K562 (cell line): ENCODE data around the gene EEF1A2. TPM values are rescaled to one million over a fixed set of nuclear protein-coding genes. Genes with fewer than 3 reads are reported as not detected.
A peak's percentile ranks its signal among the peaks of the same experiment; 100 is the strongest.

Experiments used
- ATAC-seq: fragments of 200-7000 bp; cut with Tn5 transposase; 3 replicates; pipeline ENCODE4 v1.9.1; 2020; ENCODE audit warnings: moderate library complexity
- BruUV-seq: library from RNA; stranded (reverse); fragments of 400-500 nt; replicated peaks from 2 replicates; lab custom pipeline; 2021; lab: Mats Ljungman, UMichigan
- CTCF ChIA-PET: fragments of 300-600 bp; formaldehyde crosslinking; extraction: SDS; loops from one replicate; lab custom pipeline; 2021; ENCODE audit warnings: low intra/inter-chr PET ratio; lab: Yijun Ruan, JAX
- POLR2A ChIA-PET: fragments of 300-600, 350-650 bp; sonication (Branson Sonifier 250); formaldehyde crosslinking; extraction: SDS; loops from one replicate; lab custom pipeline; 2021; ENCODE audit warnings: antibody characterized with exemption, inconsistent platforms; lab: Yijun Ruan, JAX
- DNase-seq, 4 experiments: peaks; one replicate each; pipeline versions ENCODE4 v3.0.0 to v3.0.0-alpha.2; 2011 to 2018; ENCODE audit warnings: low spot score in 3 of 4, mixed read lengths in 3 of 4; ENCODE audit errors: extremely low read depth in 1 of 4
- FAIRE-seq: peaks from 2 replicates; lab custom pipeline; 2011; peaks lifted over from hg19 to GRCh38; lab: Jason Lieb, UNC
- H2AFZ ChIP-seq: 2 replicates; pipeline ENCODE4 v1.6.0; 2011; ENCODE audit warnings: low read depth, low read length, control low read depth, inconsistent platforms
- H3K27ac ChIP-seq: fragments of 200-600 bp; 3 replicates; pipeline ENCODE4 v1.8.0; 2011; ENCODE audit warnings: low read depth, mild to moderate bottlenecking, control low read depth, inconsistent platforms, low read length, moderate library complexity, mixed read lengths; ENCODE audit errors: extremely low read depth
- H3K27me3 ChIP-seq, 2 experiments: fragments of 300-600 bp in 1 of 2; 2 replicates in 1 of 2; 3 replicates in 1 of 2; pipeline versions ENCODE4 v1.6.0 to v1.8.0; 2011; ENCODE audit warnings: inconsistent platforms in 2 of 2, low read length in 2 of 2, mild to moderate bottlenecking in 1 of 2, mixed read lengths in 1 of 2, moderate library complexity in 1 of 2; ENCODE audit not compliant: control insufficient read depth in 2 of 2, insufficient read depth in 2 of 2
- H3K36me3 ChIP-seq: fragments of 300-600 bp; 3 replicates; pipeline ENCODE4 v1.8.0; 2011; ENCODE audit warnings: mild to moderate bottlenecking, low read length, inconsistent platforms; ENCODE audit not compliant: control insufficient read depth, insufficient read depth
- H3K4me1 ChIP-seq, 2 experiments: fragments of 200-600 bp in 1 of 2; replicated peaks in 1 of 2; 2 replicates in 1 of 2; 3 replicates in 1 of 2; pipeline versions ENCODE4 v1.5.1 to v1.8.0; 2011; ENCODE audit warnings: inconsistent platforms in 2 of 2, low read length in 2 of 2, mild to moderate bottlenecking in 1 of 2, mixed read lengths in 1 of 2, moderate library complexity in 1 of 2; ENCODE audit not compliant: control insufficient read depth in 2 of 2, insufficient read depth in 2 of 2
- H3K4me2 ChIP-seq: 2 replicates; pipeline ENCODE4 v1.6.1; 2011; ENCODE audit warnings: low read length, control low read depth, inconsistent platforms, mixed read lengths; ENCODE audit not compliant: insufficient read depth
- H3K4me3 ChIP-seq: fragments of 200-600 bp; sonication (generic), shearing (Covaris generic); 2 replicates; pipeline ENCODE4 v1.5.1; 2016; ENCODE audit warnings: control low read depth, inconsistent platforms
- H3K79me2 ChIP-seq: fragments of 200-600 bp; 3 replicates; pipeline ENCODE4 v1.8.0; 2011; ENCODE audit warnings: low read length, inconsistent platforms; ENCODE audit not compliant: control insufficient read depth, insufficient read depth
- H3K9ac ChIP-seq, 2 experiments: 2 replicates each; pipeline versions ENCODE4 v1.6.0 to v1.6.1; 2011; ENCODE audit warnings: low read depth in 2 of 2, low read length in 2 of 2, control low read depth in 1 of 2, inconsistent platforms in 1 of 2, mild to moderate bottlenecking in 1 of 2, mixed read lengths in 1 of 2; ENCODE audit not compliant: insufficient read depth in 1 of 2
- H3K9me1 ChIP-seq: one replicate; pipeline ENCODE4 v1.6.0; 2011; ENCODE audit warnings: inconsistent platforms, mild to moderate bottlenecking, low read length, moderate library complexity; ENCODE audit not compliant: control insufficient read depth, insufficient read depth
- H3K9me3 ChIP-seq: replicated peaks from 2 replicates; pipeline ENCODE4 v1.5.1; 2011; ENCODE audit warnings: low read depth, low read length, inconsistent platforms; ENCODE audit not compliant: control insufficient read depth, insufficient read depth
- H4K20me1 ChIP-seq: replicated peaks from 2 replicates; pipeline ENCODE4 v1.6.1; 2011; ENCODE audit warnings: low read length, inconsistent platforms, mixed read lengths; ENCODE audit not compliant: control insufficient read depth, insufficient read depth
- ATF1 ChIP-seq, 2 experiments: fragments of 450-650 bp in 1 of 2; IDR thresholded peaks; 2 replicates each; pipeline ENCODE4 v1.6.1; 2016; ENCODE audit warnings: missing compliant biosample characterization in 1 of 2, missing genetic modification characterization in 1 of 2
- BHLHE40 ChIP-seq: IDR thresholded peaks from 2 replicates; pipeline ENCODE4 v1.6.1; 2011; ENCODE audit warnings: low read length, improper control_type of control experiment
- MAFF ChIP-seq: IDR thresholded peaks from 2 replicates; pipeline ENCODE4 v1.6.1; 2012; ENCODE audit warnings: low read length, improper control_type of control experiment
- RAD51 ChIP-seq: fragments of 450-650 bp; IDR thresholded peaks from 2 replicates; pipeline ENCODE4 v1.7.1; 2016; ENCODE audit warnings: low read depth, mild to moderate bottlenecking, borderline replicate concordance
- RCOR1 ChIP-seq, 2 experiments: IDR thresholded peaks; 2 replicates each; pipeline ENCODE4 v1.6.1; 2012; ENCODE audit warnings: low read depth in 2 of 2, low read length in 2 of 2, borderline replicate concordance in 1 of 2, improper control_type of control experiment in 1 of 2
- SMAD3 ChIP-seq: fragments of 450-650 bp; formaldehyde crosslinking; conservative IDR thresholded peaks from 2 replicates; pipeline ENCODE4 v1.4.0; 2020; ENCODE audit warnings: mild to moderate bottlenecking
- TGIF2 ChIP-seq: sonication (generic); formaldehyde crosslinking; IDR thresholded peaks from 2 replicates; pipeline ENCODE4 v1.8.1; 2022; ENCODE audit warnings: mild to moderate bottlenecking, missing genetic modification reagents, moderate library complexity
- TOE1 ChIP-seq, 2 experiments: fragments of 450-650 bp in 1 of 2; sonication (generic) in 1 of 2; formaldehyde crosslinking in 1 of 2; IDR thresholded peaks; 2 replicates each; pipeline versions ENCODE4 v1.7.1 to v1.8.0; 2016 to 2022; ENCODE audit warnings: borderline replicate concordance in 2 of 2, mild to moderate bottlenecking in 2 of 2, antibody characterized with exemption in 1 of 2, inconsistent platforms in 1 of 2, low read depth in 1 of 2, missing genetic modification reagents in 1 of 2, moderate library complexity in 1 of 2
- YY1 ChIP-seq, 3 experiments: IDR thresholded peaks; 2 replicates each; pipeline ENCODE4 v1.6.1; 2011; ENCODE audit warnings: low read length in 2 of 3, mild to moderate bottlenecking in 2 of 3, moderate library complexity in 2 of 3, borderline replicate concordance in 1 of 3, control low read depth in 1 of 3, low read depth in 1 of 3; ENCODE audit not compliant: insufficient read depth in 3 of 3, insufficient replicate concordance in 2 of 3, control insufficient read depth in 1 of 3, insufficient read length in 1 of 3; ENCODE audit errors: extremely low read depth in 1 of 3
- ZNF134 ChIP-seq: fragments of 250-450 bp; sonication (Bioruptor Pico); conservative IDR thresholded peaks from 2 replicates; pipeline ENCODE4 v1.4.0; 2020
- WGBS: fragments of 100-300 bp; shearing (Covaris generic); methylation state at CpG from one replicate; pipeline ENCODE4 v1.1.6; 2016; ENCODE audit warnings: low coverage, mixed read lengths; ENCODE audit not compliant: insufficient coverage; ENCODE audit errors: missing lambda C conversion rate; 5-methylcytosine and 5-hydroxymethylcytosine counted together
- in situ Hi-C: fragments of 300-500 bp; cut with MboI; formaldehyde crosslinking; loops from 4 replicates; pipeline ENCODE4 v1.15.0; 2018; ENCODE audit warnings: inconsistent platforms, mixed read lengths
- intact Hi-C: fragments of 100-400 bp; cut with micrococcal nuclease; formaldehyde crosslinking; loops from 2 replicates; pipeline ENCODE4 v1.14.2; 2022
- polyA plus RNA-seq, 8 experiments: library from polyadenylated mRNA; depleted of rRNA in 4 of 8; stranded (reverse) in 5 of 8; unstranded in 3 of 8; fragments of >200 nt; fragmentation: Nextera tagmentation in 2 of 8; fragmentation: Illumina TruSeq in 1 of 8; extraction: Ambion mirVana in 2 of 8; extraction: Trizol in 1 of 8; gene quantifications; 2 replicates each; pipeline versions ENCODE4 v1.2.1 to v1.2.3, GENCODE V29; 2011 to 2014; ENCODE audit warnings: inconsistent platforms in 1 of 8, missing spikeins in 1 of 8
- total RNA-seq, 7 experiments: library from RNA; depleted of rRNA in 6 of 7; stranded (reverse); fragments of >200 nt in 6 of 7; fragmentation: Illumina TruSeq in 2 of 7; extraction: Trizol in 2 of 7; gene quantifications; 2 replicates each; pipeline versions ENCODE4 v1.2.1 to v1.2.3, GENCODE V29; 2011 to 2021; ENCODE audit warnings: low replicate concordance in 1 of 7
- TF ChIP-seq, protein P1 (sequence below): fragments of 250-450 bp; sonication (Bioruptor Pico); IDR thresholded peaks from 2 replicates; pipeline ENCODE4 v1.5.0; 2022; ENCODE audit warnings: mild to moderate bottlenecking
- TF ChIP-seq, protein P2 (sequence below): sonication (generic); formaldehyde crosslinking; IDR thresholded peaks from 2 replicates; pipeline ENCODE4 v1.8.1; 2022; ENCODE audit warnings: missing genetic modification reagents
- TF ChIP-seq, protein P3 (sequence below): sonication (generic); formaldehyde crosslinking; IDR thresholded peaks from 2 replicates; pipeline ENCODE4 v1.5.0; 2020; ENCODE audit warnings: missing genetic modification reagents
- TF ChIP-seq, protein P4 (sequence below): sonication (generic); formaldehyde crosslinking; IDR thresholded peaks from 2 replicates; pipeline ENCODE4 v1.9.0; 2022; ENCODE audit warnings: mild to moderate bottlenecking, missing genetic modification reagents

The EEF1A2 gene
- total and polyA plus RNA-seq, 9 of the 15 experiments (the other 6 are each of a cell fraction or from before 2014, with no cell fraction given): 0.04 to 29.6 (median 11.5) TPM

DNA sequence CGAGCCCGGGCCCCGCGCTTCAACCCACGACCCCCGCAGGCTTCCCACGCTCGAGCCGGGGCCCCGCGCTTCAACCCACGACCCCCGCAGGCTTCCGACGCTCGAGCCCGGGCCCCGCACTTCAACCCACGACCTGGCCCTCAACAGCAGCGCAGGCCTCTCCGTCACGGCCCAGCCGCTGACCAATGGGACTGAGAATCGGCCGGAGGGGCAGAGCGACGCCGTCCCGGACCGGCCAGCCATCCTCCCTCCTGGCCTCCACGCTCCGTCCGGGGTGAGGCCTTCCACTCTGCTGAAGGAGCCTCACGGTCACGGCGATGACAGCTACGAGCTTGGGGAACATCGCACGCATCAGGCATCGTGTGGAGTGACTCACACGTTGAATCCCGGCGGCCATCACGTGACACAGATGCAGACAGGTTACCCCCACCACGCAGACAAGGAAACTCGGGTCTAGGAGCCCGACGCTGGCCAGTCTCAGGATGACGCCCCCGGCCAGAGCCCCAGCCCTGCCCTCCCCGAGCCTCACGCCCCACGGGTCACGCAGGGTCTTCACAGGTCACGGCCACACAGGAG lies 32.5 kb downstream of the EEF1A2 start:
- peaks cover 49 to 97% of the 10 kb centered on the region in 2 experiments for H3K27me3 ChIP-seq
- ChIA-PET CTCF (no interaction called here), POLR2A (interaction anchor here (1.2 kb wide), 1 partner anchor 15 kb away, joined by 3 read pairs; no protein-coding TSS in a partner anchor)
- peaks cover 0 to 38% of the 10 kb centered on the region in 2 experiments; a peak in 2 of 5 replicates for H3K4me1 ChIP-seq
- no peaks in the 10 kb centered on the region for H3K36me3 ChIP-seq
- in situ Hi-C loops: no loop called here
- H3K4me2 ChIP-seq: no peak overlapping the region
- H3K9me1 ChIP-seq: no peaks in the 10 kb centered on the region
- no peak for DNase-seq
- no peak overlapping the region for H3K27ac ChIP-seq
- ATAC-seq: no peak
- no peak overlapping the region for H3K4me3 ChIP-seq
- no peak overlapping the region for H2AFZ ChIP-seq
- FAIRE-seq: no peak
- H3K9ac ChIP-seq: no peak overlapping the region
- H4K20me1 ChIP-seq: peaks cover 14% of the 10 kb centered on the region
- 5% methylated on average over 43 of the region's 55 CpGs for WGBS
- no peaks in the 10 kb centered on the region for H3K79me2 ChIP-seq
- BruUV-seq: no TSS peak
- intact Hi-C loops: no loop called here
- H3K9me3 ChIP-seq: no peaks in the 10 kb centered on the region
- TF ChIP-seq SMAD3 (CRISPR knock-in tag) (no peak), YY1 (IDR thresholded peaks at IDR 0.05; ENCODE audit: borderline replicate concordance in 1 of 3, control insufficient read depth in 1 of 3, extremely low read depth in 1 of 3, insufficient read depth in 3 of 3, insufficient read length in 1 of 3, insufficient replicate concordance in 2 of 3, low read depth in 1 of 3, low read length in 2 of 3) (no peak), TOE1 (IDR thresholded peaks at IDR 0.05; ENCODE audit: borderline replicate concordance) (peak; percentile 43; the same call in 1 of the 2 replicates), TOE1 (CRISPR knock-in tag; IDR thresholded peaks at IDR 0.05; ENCODE audit: borderline replicate concordance, low read depth) (no peak), BHLHE40 (no peak), RCOR1 (IDR thresholded peaks at IDR 0.05; ENCODE audit: borderline replicate concordance in 1 of 2, low read depth in 2 of 2, low read length in 2 of 2) (no peak), ZNF134 (no peak), TGIF2 (CRISPR knock-in tag) (no peak), MAFF (no peak), ATF1 (CRISPR knock-in tag; IDR thresholded peaks at IDR 0.05) (no peak), ATF1 (tag; IDR thresholded peaks at IDR 0.05) (no peak), RAD51 (peak; percentile 70)
- TF ChIP-seq, protein P1, sequence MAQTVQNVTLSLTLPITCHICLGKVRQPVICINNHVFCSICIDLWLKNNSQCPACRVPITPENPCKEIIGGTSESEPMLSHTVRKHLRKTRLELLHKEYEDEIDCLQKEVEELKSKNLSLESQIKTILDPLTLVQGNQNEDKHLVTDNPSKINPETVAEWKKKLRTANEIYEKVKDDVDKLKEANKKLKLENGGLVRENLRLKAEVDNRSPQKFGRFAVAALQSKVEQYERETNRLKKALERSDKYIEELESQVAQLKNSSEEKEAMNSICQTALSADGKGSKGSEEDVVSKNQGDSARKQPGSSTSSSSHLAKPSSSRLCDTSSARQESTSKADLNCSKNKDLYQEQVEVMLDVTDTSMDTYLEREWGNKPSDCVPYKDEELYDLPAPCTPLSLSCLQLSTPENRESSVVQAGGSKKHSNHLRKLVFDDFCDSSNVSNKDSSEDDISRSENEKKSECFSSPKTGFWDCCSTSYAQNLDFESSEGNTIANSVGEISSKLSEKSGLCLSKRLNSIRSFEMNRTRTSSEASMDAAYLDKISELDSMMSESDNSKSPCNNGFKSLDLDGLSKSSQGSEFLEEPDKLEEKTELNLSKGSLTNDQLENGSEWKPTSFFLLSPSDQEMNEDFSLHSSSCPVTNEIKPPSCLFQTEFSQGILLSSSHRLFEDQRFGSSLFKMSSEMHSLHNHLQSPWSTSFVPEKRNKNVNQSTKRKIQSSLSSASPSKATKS: no peak
- TF ChIP-seq, protein P2, sequence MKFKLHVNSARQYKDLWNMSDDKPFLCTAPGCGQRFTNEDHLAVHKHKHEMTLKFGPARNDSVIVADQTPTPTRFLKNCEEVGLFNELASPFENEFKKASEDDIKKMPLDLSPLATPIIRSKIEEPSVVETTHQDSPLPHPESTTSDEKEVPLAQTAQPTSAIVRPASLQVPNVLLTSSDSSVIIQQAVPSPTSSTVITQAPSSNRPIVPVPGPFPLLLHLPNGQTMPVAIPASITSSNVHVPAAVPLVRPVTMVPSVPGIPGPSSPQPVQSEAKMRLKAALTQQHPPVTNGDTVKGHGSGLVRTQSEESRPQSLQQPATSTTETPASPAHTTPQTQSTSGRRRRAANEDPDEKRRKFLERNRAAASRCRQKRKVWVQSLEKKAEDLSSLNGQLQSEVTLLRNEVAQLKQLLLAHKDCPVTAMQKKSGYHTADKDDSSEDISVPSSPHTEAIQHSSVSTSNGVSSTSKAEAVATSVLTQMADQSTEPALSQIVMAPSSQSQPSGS (CRISPR knock-in tag): no peak
- TF ChIP-seq, protein P3, sequence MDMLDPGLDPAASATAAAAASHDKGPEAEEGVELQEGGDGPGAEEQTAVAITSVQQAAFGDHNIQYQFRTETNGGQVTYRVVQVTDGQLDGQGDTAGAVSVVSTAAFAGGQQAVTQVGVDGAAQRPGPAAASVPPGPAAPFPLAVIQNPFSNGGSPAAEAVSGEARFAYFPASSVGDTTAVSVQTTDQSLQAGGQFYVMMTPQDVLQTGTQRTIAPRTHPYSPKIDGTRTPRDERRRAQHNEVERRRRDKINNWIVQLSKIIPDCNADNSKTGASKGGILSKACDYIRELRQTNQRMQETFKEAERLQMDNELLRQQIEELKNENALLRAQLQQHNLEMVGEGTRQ (CRISPR knock-in tag): peak; percentile 74
- TF ChIP-seq, protein P4, sequence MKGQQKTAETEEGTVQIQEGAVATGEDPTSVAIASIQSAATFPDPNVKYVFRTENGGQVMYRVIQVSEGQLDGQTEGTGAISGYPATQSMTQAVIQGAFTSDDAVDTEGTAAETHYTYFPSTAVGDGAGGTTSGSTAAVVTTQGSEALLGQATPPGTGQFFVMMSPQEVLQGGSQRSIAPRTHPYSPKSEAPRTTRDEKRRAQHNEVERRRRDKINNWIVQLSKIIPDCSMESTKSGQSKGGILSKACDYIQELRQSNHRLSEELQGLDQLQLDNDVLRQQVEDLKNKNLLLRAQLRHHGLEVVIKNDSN (CRISPR knock-in tag): peak; percentile 83
